NT2/D1 (cell line): ENCODE measurements around the gene CFH.

ENCODE experiments used
- DNase-seq: peaks from one replicate; pipeline ENCODE4 v3.0.0-alpha.2; 2011; ENCODE audit warnings: low read depth, low spot score
- H3K27me3 ChIP-seq: 2 replicates; pipeline ENCODE4 v1.6.0; 2011; ENCODE audit warnings: mild to moderate bottlenecking; ENCODE audit not compliant: insufficient read length, insufficient read depth
- H3K36me3 ChIP-seq: 2 replicates; pipeline ENCODE4 v1.6.1; 2011; ENCODE audit warnings: mild to moderate bottlenecking, low read length, mixed read lengths; ENCODE audit not compliant: insufficient read depth, insufficient read length
- H3K4me1 ChIP-seq: 2 replicates; pipeline ENCODE4 v1.5.1; 2011; ENCODE audit not compliant: insufficient read depth, insufficient read length
- H3K4me3 ChIP-seq: 2 replicates; pipeline ENCODE4 v1.5.1; 2011; ENCODE audit warnings: low read depth; ENCODE audit not compliant: insufficient read length
- H3K9ac ChIP-seq: 2 replicates; pipeline ENCODE4 v1.6.0; 2011; ENCODE audit warnings: low read depth; ENCODE audit not compliant: insufficient read length
- H3K9me3 ChIP-seq: 2 replicates; pipeline ENCODE4 v1.5.1; 2011; ENCODE audit warnings: mild to moderate bottlenecking, low read length; ENCODE audit not compliant: insufficient read depth
- SUZ12 ChIP-seq: IDR thresholded peaks from 2 replicates; pipeline ENCODE4 v1.6.1; 2011; ENCODE audit not compliant: insufficient read length, insufficient read depth; ENCODE audit errors: extremely low read depth
- YY1 ChIP-seq: IDR thresholded peaks from 2 replicates; pipeline ENCODE4 v1.6.1; 2011; ENCODE audit not compliant: insufficient read length, insufficient read depth
- ZNF274 ChIP-seq: IDR thresholded peaks from 2 replicates; pipeline ENCODE4 v1.6.1; 2011; ENCODE audit warnings: mild to moderate bottlenecking, low read depth, low read length

The CFH gene

DNA sequence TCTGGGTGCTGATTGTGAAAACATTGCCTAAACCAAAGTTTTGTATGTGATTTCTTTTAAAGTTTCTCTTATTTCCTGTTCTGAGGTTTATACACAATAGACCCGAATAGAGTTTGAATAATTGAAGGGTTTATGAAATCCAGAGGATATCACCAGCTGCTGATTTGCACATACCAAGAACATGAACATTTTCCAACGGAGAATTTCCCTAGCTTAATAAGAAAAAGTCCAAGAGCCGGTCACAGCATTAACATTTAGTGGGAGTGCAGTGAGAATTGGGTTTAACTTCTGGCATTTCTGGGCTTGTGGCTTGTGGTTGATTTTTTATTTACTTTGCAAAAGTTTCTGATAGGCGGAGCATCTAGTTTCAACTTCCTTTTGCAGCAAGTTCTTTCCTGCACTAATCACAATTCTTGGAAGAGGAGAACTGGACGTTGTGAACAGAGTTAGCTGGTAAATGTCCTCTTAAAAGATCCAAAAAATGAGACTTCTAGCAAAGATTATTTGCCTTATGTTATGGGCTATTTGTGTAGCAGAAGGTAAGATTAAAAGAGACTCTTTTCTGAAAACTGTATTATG, at the start of gene CFH:
CFH (plus strand) TSS at position 407 of the 579 bp plus-strand sequence; CDS start at position 482, 75 bp downstream.
- H3K9ac ChIP-seq = no peak within 1 kb of the TSS
- H3K4me3 ChIP-seq = no peak within 1 kb of the TSS

DNA sequence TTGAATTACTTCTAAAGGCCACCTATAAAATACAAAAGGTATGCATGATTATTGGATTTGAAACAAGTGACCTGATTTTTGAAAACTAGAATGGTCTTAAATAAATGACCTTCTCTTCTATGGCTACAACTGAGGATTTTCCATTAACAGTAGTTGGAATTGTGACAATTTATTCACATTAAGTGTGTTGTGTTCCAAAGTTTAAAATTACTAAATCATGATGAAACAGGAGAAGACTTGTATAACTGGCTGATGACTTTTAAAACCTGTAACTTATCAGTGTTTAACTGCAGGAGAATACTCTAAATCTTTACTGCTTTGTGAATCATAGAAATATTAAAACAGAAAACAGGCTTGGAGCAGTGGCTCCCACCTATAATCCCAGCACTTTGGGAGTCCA, 48.2 kb upstream of the CFH start:
- Histone ChIP-seq H3K4me3 (no peak overlapping the region), H3K27me3 (no peaks in the 10 kb centered on the region), H3K9me3 (no peaks in the 10 kb centered on the region; the same call in 1 of the 2 replicates), H3K9ac (no peak overlapping the region), H3K36me3 (no peaks in the 10 kb centered on the region), H3K4me1 (no peaks in the 10 kb centered on the region)
- no peak for DNase-seq
- TF ChIP-seq YY1 (no peak), SUZ12 (no peak), ZNF274 (no peak)

More for the DNA sequence above, at the start of gene CFH:
- Histone ChIP-seq H3K27me3 (no peaks in the 10 kb centered on the region), H3K4me1 (no peaks in the 10 kb centered on the region), H3K36me3 (no peaks in the 10 kb centered on the region), H3K9me3 (no peaks in the 10 kb centered on the region)
- DNase-seq = no peak
- TF ChIP-seq ZNF274 = no peak
- no peak for TF ChIP-seq YY1
- no peak for TF ChIP-seq SUZ12

DNA sequence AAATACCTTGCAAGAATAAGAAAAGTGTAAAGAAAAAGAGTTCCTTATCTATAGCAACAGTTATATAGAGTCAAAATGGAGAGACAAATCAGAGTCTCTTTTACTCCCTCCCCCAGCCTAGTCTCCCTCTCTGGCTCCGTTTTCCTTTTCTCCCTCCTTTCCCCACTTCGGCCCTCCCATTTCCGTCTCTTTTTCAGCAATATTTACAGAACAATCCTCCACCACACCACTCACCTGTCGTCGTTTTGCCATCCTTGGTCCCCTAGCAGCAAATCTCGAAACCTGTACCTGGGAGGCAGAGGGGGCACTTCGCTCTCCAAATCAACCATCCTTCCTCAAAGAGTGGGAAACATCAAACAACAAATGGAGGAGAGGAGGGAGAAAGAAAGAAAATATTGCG, 43.9 kb upstream of the CFH start:
- TF ChIP-seq SUZ12 = no peak
- TF ChIP-seq YY1 = no peak
- TF ChIP-seq ZNF274 = no peak
- Histone ChIP-seq H3K4me1 (no peaks in the 10 kb centered on the region), H3K4me3 (peak overlapping the region; percentile 62), H3K36me3 (no peaks in the 10 kb centered on the region), H3K9ac (peak overlapping the region; percentile 81), H3K27me3 (no peaks in the 10 kb centered on the region), H3K9me3 (no peaks in the 10 kb centered on the region; the same call in 1 of the 2 replicates)
- peak; percentile 22 for DNase-seq

- TF ChIP-seq YY1 = no peak
- TF ChIP-seq SUZ12 = no peak
- TF ChIP-seq ZNF274 = no peak
- Histone ChIP-seq H3K9me3 (no peaks in the 10 kb centered on the region; the same call in 1 of the 2 replicates), H3K9ac (peak within 1 kb of the TSS; percentile 81), H3K27me3 (no peaks in the 10 kb centered on the region), H3K36me3 (no peaks in the 10 kb centered on the region), H3K4me1 (no peaks in the 10 kb centered on the region), H3K4me3 (peak within 1 kb of the TSS; percentile 62)
- peak; percentile 97 for DNase-seq
These were observed 43.2 kb upstream of the CFH start, which contains the start of gene KCNT2 for GRCh38 chr1:196608390-196609369. Gene KCNT2 (minus strand): TSS chr1:196608440. CDS start chr1:196608309, 131 bp downstream.

DNA sequence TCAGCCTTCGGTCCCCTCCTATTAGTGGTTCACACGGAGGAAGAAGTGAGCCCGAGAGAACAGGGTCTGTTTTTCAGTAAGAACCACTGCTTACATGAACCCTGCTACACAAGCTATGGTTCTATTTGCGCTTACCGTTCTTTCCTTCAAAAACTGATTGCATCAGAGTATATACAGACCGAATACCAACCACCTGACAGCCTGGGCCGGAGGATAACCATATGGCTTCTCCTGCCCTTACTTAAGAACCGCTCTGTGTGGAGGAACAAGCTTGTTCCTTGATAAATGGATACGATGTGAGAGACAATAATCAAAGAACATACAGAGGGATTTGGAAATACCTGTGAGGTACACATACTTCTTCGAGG, 42.5 kb upstream of the CFH start:
- TF ChIP-seq ZNF274 (no peak), YY1 (no peak), SUZ12 (no peak)
- H3K4me1 ChIP-seq = no peaks in the 10 kb centered on the region
- no peaks in the 10 kb centered on the region for H3K36me3 ChIP-seq
- no peaks in the 10 kb centered on the region for H3K27me3 ChIP-seq
- no peak for DNase-seq
- H3K4me3 ChIP-seq = peak overlapping the region; percentile 62
- H3K9me3 ChIP-seq = no peaks in the 10 kb centered on the region; the same call in 1 of the 2 replicates
- peak overlapping the region; percentile 81 for H3K9ac ChIP-seq

GRCh38 chr1:196611873-196612272, 40.0 kb upstream of the CFH start:
- Histone ChIP-seq H3K4me3 (no peak overlapping the region), H3K9me3 (no peaks in the 10 kb centered on the region), H3K9ac (no peak overlapping the region), H3K4me1 (no peaks in the 10 kb centered on the region), H3K27me3 (no peaks in the 10 kb centered on the region), H3K36me3 (no peaks in the 10 kb centered on the region)
- peak; percentile 13 for DNase-seq
- TF ChIP-seq YY1 (no peak), SUZ12 (no peak), ZNF274 (no peak)

DNA sequence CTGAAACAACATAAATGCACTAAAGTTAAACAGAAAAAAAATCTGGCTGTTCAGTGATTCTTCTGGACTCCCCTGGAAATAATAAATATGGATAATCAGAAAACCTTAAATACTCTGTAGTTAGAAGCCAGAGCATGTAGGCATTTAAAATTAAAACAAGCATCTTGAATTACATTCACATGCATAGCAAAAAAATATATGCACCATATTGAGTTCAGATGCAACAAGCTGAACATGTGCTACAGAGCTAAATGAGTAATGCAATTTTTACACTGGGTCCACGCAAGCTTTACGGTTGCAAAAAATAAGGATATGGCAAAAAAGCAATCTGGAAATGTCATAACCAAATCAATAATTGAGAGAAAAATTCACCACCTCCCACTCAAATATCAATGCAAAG, 32.1 kb upstream of the CFH start:
- Histone ChIP-seq H3K36me3 (no peaks in the 10 kb centered on the region), H3K4me1 (no peaks in the 10 kb centered on the region), H3K27me3 (no peaks in the 10 kb centered on the region), H3K9ac (no peak overlapping the region), H3K9me3 (no peaks in the 10 kb centered on the region), H3K4me3 (no peak overlapping the region)
- TF ChIP-seq ZNF274 = no peak
- TF ChIP-seq SUZ12 = no peak
- no peak for TF ChIP-seq YY1
- no peak for DNase-seq
